Measurements from ENCODE around the gene JAKMIP1.

DNA sequence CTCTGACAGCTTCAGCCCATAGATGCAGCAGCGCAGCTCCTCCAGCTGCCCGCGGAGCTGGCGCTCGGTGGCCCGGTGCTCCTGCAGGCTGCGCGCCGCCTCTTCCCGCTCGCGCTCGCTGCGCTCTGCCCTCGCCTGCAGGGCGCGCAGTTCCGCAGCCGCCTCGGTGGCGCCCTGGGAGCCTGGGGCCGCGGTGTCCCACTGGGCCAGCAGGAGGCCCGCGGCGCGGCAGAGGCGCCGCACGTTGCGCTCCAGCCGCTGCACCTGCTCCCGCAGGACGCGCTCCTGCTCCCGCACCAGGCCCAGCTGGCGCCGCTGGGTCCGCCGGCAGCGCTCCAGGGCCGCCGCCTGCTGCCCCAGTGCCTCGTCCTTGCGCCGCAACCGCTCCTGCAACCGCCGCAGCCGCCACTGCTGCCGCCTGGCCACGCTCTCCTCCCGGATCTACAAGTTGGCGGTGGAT is 192.2 kb downstream of the JAKMIP1 start:
- TF ChIP-seq TAF1 (IDR thresholded peaks at IDR 0.05; ENCODE audit: low read depth, low read length) = no peak
- no peak for TF ChIP-seq POLR2AphosphoS5 (IDR thresholded peaks at IDR 0.05; ENCODE audit: low read depth, low read length)
- no peak for TF ChIP-seq POLR2A (IDR thresholded peaks at IDR 0.05; ENCODE audit: low read depth, low read length)
- no peak for TF ChIP-seq PAX5 (IDR thresholded peaks at IDR 0.05; ENCODE audit: insufficient read depth, low read length, severe bottlenecking)
